Fibroblast of the conjunctiva (primary cell): Measurements from ENCODE around the gene TM4SF18.

Source experiments
- DNase-seq: peaks from one replicate; pipeline ENCODE4 v3.0.0-alpha.2; 2010; ENCODE audit warnings: low read depth

TM4SF18 gene

DNA sequence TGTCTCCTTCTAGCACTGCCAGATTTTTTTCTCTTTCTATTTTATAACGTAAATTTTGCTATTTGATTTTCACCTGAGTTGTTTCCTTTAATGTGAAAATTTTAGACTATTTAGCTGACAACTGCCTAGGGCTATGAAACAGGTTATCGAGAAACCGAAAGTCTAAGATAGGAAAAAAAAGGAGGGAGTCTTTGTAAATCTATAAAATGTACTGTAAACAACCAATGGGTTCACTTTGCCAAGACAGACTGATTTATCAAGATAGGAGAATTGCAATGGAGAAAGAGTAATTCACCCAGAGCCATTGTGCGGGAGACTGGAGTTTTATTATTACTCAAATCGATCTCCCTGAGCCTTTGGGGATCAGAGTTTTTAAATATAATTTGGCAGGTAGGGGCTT, 50.0 kb downstream of the TM4SF18 start:
- DNase-seq = no peak

DNA sequence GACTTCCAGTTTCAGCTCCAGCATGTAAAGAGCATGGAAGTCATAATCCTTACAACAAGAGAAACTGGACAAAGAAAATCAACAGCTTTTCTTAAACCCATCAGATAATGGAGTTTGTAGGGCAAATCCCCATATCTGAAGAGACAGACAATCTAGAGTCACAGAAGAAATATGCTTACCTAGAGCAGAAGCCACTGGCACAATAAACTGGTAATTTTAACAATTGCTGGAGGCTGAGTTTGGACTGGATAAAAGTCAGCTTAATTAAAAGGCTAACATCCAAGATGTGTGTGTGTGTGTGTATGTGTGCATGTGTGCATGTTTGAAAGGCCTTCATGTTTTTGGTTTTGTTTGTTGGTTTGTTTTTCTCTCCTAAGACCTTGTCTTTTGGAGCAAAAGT, 50.6 kb downstream of the TM4SF18 start:
- DNase-seq = no peak

DNA sequence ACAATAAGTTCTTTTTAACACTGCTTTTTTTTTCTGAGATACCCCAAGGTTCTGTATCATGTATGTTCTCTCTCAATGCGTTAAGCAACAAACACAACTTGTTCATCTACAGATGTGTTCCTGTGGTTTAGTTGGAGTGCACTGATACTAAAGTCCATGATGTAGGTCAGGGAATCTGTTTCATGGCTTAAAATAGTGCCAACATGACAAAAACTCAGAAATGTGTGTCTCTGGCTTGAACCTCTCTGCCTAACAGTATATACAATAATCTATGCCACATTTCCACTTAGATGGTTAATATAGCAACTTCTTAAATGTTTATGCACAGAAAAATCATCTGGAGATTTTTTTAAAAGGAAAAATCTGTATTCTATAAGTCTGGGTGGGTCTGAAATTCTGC, 51.1 kb downstream of the TM4SF18 start:
- no peak for DNase-seq

DNA sequence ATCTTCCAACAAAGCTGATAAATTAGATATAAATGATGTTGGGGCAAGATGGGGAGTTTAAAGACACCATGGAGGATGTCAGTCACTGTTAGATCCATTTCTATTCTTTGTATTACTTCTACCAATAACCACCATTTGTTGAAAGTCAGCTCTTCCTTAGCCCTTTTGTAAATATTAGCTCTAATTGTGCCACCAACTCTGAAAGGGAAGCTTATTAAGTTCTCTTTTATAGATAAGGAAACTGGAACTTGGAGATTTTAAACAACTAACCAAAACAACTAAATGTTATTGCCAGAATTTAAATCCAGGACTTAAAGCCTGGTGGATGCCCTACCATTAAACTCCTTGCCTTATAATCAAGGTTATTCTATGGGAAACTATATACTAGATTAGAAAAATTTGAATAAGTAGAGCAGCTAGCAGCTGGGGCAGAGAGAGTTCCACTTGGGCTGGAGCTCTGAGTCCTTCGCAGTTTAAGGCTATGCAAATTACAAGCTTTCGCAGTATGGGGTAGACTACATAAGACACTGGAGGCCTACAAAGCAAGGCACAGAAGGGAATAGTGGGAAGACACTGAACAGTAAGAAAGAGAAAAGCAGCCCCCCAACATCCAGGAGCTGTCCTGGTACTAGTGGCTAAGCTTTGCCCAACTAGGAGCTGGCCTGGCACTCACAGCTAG, 52.6 kb downstream of the TM4SF18 start:
- DNase-seq = no peak

DNA sequence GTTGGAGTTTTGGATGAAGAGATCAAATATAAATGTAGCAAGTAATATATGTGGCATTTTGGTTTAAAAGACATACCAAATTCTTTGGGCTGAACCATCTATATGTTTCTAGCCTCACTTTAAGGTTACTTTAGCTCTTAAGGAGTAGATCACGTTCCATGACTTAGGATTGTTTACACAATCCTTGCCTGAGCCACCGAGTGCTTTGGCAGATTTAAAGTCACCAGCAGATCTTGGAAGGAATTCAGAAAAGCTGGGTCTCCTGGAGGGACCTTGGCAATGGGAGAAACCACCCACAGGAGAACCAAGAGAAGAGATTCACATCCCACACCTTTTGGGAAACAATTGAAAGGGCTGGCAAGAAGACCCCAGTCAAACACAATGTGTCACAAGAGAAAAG, 54.5 kb downstream of the TM4SF18 start:
- no peak for DNase-seq

GRCh38 chr3:149277331-149277813, 56.1 kb downstream of the TM4SF18 start:
- DNase-seq = no peak

DNA sequence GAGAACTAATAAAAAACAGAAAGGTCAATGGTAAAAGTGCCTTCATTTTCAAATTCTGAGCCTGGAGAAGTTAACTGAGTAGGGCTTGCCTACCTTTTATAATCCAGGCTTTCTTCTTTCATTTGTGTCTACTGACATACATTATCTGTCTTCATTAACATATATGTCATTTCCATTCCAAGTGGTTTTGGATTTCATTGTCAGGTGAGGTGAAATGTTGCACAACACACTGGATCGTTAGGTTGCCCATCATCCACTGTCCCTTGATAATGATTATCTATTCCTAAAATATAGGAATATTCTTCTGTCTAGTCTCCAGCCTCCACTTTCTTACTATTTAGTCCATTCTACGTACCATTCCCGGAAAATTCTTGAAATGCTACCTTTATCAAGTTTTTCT, 56.8 kb downstream of the TM4SF18 start:
- no peak for DNase-seq

DNA sequence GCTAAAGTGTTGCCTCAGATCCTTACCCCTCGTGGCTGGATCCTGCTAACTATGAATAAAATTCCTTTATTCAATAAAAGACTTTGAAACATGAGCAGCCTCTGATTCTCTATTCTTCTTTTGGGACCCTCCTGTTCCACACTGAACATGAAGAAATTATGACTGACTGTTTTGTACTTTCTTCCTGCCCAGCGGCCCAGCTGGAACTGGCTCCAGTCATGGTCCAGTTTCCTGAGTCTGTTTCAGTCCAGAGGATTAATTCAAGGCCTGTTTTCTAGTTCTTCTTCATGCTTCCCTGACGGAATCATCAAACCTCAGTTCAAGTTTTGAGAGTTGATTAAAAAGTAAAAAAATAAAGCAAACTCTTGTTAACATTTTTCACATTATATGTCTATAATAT, 59.2 kb downstream of the TM4SF18 start:
- DNase-seq = no peak

DNA sequence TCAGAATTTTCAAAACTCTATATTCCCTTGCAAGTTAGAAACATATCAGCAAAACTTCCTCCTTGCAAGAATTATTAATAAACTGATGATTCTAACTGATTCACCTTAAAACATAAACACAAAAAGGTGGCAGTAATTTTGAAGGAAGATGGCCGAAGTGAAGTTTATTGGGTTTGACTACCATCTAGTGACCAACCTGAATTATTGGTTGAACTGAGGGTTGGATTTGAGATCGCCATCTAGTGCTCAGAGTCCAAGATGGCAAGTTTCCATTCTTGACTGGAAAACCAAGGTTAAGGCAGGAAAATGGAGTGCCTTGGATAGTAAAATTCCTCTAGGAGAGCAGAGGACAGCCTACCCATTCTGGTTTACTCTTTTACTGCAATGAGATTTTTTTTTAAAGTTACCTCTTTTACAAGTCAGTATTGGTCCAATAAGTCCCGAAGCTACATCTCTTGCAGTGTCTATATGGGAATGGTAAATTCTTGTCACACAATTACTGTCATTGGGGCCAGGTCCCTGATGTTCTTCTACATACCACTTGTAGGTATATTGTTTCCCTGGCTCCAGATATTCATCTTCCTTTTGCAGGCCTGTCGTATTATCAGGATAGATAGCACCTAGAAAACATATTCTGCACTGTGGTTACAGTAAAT, 60.2 kb downstream of the TM4SF18 start:
- DNase-seq = peak; percentile 87

GRCh38 chr3:149271669-149272068, 61.8 kb downstream of the TM4SF18 start:
- DNase-seq = no peak

- no peak for DNase-seq
Measured at GRCh38 chr3:149270180-149270579, 63.3 kb downstream of the TM4SF18 start.

- no peak for DNase-seq
Measured at GRCh38 chr3:149269687-149270086, 63.7 kb downstream of the TM4SF18 start.
